GM18526 (cell line): Measurements from ENCODE around the gene ZNF385A.

Experiments
- POLR2A ChIP-seq: IDR thresholded peaks from 3 replicates; pipeline ENCODE4 v1.6.1; 2011; ENCODE audit not compliant: insufficient read length; ENCODE audit errors: extremely low read depth

The ZNF385A gene

DNA sequence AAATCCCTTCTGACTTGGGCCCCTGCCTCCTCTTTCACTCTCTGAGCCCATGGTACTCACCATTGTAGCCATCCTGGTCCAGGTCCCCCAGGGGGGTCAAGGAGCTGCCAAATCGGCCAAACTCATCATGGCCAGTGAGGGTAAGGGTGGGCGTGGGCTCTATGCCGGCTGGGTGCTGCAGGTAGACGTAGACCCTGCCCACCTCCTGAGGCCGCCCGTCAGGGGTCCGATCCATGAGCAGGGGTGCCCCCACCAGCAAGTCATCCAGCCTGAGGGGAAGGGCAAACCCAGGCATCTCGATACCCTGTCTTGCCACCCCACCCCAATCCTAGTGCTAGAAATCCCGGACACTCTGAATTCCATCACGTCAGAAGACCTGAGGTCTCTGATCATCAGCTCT lies 20.6 kb upstream of the ZNF385A start:
- no peak for TF ChIP-seq POLR2A

DNA sequence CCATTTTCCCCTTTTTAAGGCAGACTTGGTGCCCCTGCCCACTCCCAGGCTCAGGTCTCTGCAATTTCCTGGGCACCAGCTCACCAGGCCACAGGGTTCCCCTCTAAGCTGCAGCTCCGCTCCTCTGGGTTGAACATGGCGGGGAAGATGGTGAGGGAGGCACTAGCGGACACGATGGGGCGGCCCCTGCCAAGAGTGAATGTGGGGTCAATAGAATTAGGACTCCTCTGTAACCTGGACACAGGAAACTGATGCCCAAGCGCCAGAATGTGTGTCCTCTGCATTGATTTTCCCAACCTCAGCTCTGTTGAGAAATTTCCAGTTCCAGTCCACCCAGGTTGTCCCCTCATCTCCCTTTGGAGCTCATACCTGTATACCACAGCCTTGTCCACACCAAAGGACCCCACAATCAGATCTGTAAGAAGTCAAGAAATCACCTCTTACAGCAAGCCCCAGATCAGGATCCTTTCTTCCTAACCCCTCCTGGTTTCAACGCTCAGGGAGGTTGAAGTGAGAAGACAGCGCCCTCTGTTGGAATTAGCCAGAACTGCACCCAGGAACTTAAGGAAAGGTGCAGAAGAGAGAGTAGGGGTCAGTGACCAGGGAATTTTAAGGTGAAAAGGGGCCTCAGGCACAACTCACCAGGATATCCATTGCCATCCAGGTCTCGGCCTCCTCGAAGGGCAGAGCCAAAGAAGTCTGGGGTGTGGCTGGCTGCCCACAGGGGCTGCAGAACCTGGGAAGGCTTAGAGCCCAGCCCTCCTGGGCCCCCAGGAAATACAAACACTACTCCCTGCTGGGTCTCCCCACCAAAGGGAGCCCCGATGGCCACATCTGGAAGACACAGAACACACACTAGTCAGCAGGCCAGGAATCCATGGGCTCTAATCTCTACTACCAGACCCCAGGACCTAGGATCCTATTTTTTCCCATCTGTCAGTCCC lies 19.8 kb upstream of the ZNF385A start:
- TF ChIP-seq POLR2A, result no peak

DNA sequence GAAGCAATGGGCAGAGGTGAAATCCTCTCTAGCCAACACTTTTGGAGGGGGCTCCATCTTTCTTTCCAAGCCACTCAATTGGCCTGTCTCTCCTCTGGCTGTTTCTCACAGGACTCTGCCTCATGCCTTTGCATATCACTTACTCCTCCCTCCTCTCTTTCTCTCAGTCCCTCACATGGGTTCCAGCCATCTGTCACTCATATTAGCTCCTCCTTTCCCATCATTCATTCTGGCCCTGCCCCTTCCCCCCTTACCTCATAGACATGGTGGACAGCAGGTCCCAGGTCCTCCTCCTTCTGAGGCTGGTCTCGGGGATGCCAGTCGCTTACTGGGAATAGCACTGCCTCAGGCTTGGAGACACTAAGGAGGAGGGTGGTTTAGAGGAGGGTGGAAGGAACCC lies 16.6 kb upstream of the ZNF385A start:
- no peak for TF ChIP-seq POLR2A

DNA sequence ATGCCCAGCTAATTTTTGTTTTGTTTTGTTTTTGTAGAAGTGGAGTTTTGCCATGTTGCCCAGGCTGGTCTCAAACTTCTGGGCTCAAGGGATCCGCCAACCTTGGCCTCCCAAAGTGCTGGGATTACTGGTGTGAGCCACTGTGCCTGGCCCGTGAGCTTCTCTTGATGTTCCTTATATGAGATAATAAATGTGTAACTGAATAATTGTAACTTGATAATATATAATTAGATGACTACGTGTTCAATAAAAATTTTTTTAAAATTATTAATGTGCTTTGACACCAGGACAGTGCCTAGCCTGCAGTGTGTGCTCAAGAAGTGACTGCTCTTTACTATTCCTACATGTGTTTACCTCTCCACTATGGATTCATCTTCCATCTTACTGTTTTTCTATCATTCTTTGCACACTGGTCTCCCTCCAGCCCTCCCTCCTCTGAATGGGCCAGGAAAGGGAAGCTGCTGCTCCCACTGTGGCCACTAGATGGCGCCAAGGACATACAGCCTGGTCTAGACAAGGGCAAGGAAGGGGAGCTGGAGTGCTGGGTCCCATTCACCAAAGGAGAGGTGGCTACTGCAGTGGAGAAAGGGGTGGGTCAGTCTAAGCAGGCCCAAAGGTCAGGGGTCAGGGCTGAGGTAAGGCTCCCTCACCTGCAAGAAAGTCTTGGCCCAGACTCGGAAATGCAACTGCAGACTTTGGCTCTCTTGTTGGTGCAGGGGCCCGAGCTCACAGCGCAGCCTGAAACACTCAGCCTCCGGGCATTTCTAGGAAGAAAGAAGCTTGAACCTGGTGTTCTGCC lies 14.7 kb upstream of the ZNF385A start:
- TF ChIP-seq POLR2A, result no peak

DNA sequence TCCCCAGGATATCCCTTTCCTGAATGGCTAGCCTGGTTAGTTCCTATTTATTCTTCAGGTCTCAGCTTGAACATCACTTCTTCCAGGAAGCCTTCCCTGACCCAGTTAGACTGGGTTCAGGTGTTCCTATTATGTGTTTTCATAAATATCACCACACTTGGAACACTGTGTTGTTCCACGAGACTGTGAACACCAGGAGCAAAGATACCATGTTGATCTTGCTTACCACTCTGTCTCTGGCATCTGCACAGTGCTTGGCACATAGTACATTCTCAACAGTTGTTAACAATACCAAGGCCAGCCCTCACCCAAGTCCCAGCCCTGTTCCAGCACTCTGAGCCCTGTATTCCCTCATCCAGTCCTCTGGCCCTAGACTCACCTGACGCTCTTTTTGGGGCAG lies 13.7 kb upstream of the ZNF385A start:
- TF ChIP-seq POLR2A, result no peak

DNA sequence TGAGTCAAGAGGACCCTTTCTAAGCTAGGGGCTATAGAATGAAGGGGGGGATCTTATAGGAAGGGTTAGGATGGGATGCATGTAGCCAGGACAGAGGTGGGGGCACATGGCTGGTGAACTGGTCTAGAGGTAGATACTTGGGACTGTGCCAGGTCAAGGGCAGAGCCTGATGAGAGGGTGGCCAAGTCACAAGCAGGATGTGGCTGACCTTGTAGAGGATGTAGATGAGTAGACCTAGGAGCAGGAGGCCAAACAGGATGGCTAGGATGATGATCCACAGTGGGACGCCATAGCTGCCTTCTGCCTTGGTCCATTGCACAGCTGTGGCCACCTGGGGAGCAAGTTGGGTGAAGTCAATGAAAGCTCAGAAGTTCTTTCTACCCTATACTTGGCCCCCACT lies 12.6 kb upstream of the ZNF385A start:
- TF ChIP-seq POLR2A, result no peak

DNA sequence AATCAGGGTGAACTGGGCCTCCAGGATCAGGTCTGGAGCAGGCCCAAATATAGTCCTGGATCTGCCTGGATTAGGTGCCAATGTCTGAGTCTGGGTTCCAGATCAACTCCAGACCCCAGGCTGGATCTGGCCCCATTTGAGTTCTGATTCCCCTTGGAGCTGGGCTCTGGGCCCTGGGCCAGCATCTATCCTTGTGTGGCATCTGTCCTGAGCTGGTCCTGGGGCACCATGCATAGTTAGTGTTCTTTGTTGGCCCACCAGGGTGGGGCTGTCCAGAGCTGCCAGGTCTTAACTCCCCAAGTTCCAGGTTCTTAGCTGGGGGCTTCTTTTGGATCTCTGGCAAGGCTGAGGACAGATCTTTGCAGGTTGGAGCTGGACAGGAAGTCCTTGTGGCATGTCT lies 11.0 kb upstream of the ZNF385A start:
- no peak for TF ChIP-seq POLR2A

DNA sequence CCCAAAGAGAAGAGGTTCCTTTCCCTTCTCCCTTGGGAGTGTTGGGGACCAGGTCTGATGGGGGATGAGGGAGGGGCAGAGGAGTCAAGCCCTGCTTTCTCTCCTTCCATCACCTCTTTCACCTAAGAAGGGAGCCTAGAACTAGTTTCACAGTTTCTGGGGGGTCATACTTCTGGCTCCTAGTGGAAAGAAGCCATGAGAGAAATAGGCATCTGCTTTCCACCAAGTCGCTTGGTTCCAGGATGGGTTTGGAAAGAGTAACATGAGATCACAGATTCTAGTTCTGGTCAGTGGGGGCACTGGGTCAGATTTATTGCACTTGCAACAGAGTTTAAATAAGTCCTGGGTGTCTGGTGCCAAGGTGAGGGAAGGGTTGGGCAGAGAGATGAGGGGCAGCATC lies 10.5 kb upstream of the ZNF385A start:
- TF ChIP-seq POLR2A, result no peak

DNA sequence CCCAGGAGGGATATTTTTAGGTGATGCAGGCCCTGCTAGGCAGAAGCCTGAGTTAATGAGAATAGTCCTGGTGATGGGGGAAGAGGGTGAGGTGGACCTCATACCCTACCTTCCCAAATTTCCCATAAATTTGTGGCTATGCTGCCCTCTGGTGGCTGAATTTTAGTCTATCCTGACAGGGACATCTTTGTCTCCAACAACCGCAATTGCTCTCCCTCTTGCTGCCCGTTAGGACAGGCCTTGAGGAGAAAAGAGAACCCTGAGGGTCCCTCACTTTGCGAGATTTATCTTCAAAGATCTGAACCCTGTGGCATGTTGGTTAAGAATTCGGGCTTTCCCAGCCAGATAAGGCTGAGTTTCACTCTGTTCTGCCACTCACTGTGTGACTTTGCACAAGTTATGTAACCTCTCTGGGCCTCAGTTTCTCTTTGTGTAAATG lies 9.8 kb upstream of the ZNF385A start:
- no peak for TF ChIP-seq POLR2A

DNA sequence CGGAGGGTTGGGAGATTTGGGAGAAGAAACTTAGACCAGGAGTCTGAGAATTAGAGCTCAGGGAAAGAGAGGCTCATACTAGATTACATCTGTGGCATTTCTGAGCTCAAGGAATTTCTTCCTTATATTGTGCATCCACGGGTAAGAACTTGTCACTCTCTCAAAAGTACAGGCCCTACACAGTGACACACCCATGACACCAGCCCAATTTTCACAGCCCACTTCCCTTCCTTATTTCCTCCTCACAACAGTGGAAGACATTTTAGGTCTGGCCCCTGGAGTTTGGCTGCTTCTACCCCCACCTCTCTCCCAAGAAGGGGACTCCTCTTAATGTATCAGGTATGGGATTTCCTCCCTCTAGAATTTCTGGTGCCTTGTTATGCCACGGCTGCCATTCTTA lies 9.2 kb upstream of the ZNF385A start:
- no peak for TF ChIP-seq POLR2A

DNA sequence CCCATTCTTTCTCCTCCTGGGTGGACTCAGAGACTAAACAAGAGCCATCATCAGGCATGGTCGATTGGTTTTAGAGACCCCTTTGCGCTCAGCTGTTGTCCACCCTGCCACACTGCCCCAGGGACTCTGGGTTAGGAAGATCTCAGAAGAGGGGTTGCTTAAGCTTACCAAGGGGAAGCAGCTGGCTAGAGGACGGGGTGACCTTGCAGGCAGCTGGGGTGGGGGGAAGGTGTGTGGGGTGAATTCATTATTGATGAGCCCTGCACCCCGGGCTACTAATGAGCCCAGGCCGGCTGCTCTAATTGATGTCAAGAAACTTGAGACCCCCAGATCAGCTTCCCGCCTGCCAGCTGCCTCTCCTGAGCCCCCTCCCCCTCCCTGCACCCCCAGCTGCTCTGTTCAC lies 8.7 kb upstream of the ZNF385A start:
- no peak for TF ChIP-seq POLR2A

DNA sequence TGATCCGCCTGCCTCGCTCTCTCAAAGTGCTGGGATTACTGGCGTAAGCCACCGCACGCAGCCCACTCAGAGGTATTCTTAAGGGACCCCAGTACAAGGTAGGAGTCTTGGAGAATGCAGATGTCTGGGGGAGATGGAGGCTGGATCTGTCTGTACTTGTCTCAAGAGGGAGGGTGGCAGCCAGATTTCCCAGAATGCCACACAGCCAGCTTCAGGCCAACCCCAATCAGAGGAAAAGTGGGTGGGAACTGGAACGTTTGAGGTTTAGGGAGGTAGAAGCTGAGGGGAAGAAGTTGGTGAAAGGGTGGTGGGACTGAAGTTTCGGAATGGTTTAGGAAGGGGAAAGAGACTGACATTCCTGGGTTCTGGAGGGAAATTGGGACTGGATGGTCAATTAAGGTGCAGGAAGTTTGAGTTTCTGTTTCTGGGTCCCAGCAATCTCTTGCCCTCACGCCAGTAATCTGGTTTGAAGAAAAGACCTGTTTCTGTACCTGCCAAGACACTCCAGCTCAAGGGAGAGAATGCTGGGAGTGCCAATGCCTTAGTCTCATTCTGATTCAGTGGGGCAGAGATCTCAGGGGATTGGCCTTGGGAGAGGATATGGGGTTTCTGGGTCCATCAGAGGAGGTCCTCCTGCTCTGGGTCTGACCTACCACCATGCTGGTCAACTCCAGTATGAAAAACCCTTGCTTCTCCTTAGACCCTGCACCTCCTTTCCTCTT lies 8.1 kb upstream of the ZNF385A start:
- TF ChIP-seq POLR2A, result no peak

DNA sequence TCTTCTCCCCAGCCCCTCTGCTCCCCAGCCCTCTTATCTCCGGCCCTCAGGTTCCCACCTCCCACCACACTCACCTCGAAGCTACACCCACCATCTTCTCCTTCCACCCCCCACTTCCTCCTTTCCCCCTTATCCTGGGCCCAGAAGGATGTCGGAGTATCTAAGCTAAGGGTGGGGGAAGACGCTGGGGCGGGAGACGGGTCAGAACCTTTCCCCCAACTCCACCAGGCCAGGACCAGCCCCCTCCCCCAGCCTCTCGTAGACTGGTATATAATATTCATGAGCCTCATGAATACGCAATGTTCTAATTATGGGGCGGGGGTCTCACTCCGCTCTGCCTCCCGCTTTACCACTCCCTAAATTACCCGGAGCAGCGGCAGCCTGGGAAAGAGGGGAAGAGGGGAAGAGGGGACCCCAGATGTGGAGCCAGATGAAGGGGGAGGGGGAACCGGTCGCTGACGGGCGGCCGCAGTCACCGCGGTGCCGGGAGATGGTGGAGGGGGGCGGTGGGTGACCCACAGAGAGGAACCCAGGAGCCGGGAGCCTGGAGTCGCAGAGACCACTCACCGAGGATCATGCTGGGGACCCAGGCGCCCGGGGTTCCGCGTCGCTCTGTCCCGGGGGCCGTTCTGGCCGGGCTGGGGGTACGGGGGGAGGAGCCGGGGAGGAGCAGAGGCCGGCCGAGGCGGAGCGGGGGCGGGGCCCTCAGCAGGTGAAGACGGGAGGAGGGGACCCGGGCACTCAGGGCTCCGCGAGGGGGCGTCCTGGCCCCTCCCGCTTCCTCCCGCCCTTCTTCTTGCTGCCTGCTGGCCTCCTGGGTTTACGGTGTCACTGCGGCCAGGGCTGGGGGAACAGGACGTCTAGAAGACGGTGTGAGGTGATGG lies 6.4 kb upstream of the ZNF385A start:
- TF ChIP-seq POLR2A, result no peak

DNA sequence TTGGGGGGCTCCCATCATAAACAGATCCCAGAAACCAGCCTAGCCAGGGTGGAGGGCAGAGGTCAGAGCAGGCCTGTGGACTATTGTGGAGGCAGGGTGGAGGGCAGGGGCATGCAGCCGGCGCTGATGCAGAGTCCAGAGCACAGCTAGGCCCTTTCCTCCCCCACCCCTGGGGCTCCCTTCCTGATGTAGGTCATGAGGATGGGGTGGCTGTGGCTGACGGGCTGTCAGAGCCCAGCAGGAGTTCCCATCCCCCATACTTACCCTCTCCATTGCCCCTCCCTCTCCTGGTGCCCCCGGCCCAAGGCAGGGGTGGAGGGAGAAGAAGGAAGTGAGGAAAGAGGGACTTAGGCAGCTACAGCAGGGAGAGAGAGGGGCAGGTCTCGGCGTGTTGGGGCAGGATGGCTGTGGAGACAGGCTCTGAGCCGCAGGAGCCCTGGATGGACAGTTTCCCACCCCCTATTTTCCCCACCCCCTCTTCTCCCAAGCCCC lies 5.7 kb upstream of the ZNF385A start:
- no peak for TF ChIP-seq POLR2A
